MV-4-11 (cell line): ENCODE measurements around the gene NFKB1.
"Not testable (repeated sequence)": the region's sequence is repeated elsewhere in the genome, so short reads cannot be mapped to it uniquely, and the experiment has no call there.

ENCODE experiments used
- DNase-seq: peaks from one replicate; lab custom pipeline; 2025; lab: John Stamatoyannopoulos, UW

NFKB1 gene

DNA sequence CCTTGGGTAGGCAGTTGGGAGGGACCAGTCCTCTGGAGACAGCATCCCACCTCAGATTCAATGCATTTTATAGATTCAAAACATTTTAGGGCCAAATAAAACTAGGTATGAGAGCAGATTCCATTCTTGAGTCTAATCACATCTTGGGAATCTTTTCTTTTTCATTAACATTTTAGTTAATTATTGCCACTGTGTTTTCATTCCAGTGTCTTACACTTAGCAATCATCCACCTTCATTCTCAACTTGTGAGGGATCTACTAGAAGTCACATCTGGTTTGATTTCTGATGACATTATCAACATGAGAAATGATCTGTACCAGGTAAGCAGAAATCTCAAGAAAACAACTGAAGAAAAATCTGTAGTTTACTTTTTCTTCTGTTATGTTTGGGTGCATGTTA, 99.5 kb downstream of the NFKB1 start:
- no peak for DNase-seq

DNA sequence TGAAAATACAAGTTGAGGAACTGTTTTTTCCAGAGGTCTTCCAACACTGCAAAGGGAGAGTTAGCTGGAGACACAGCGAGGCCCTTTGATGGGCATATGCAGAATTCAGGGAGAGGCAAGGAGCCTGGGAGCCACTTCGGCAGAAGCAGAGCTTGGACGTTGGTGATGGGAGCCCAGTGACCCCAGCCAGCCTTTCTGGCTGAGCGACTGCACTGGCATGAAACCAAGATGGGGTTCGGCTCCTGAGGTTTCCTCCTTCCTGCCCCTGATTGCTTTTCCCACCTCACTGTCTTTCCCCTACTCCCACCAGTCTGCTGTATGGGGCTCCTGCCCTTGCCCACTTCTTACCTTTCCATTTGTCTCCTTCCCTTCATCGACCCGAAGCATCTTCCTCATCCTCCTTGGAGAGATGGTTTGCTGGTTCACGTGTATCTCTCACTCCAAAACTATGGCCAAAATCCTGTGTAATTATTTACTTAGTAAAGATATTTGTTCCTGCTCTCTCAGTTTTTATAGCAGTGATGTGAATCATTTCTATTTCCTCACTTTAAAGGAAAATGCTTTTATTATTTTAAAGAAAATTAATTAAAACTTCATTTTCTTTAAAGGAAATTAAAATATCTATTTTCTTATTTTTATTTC, 100.5 kb downstream of the NFKB1 start:
- no peak for DNase-seq

DNA sequence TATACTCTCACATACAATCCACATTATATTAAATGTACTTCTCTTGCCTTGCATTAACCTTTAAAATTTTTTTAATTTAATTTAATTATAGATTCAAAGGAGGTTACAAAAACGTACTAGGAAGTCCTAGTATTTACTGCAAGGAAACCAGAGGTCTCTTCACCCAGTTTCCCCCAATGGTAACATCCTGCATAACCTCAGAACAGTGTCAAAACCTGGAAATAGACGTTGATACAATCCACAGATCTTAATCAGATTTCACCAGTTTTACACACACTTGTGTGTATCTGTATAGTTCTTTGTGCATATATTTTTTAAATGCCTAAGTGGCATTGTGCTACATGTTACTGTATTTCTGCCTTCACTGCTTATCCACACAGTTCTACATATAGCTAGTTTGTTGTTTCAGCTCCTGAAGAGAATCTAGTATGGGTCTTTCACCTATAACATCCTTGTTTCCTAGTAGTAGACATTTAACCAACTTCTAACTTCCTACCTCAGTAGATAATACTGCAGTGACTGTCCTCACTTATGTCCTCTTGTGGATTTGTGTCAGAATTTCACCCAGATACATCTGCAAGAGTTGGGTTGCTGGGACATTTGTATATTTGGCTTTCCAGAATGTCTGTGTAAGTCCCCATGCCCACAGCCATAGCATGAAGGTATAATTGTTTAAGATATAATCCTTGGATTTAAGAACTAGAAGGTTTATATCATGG, 103.2 kb downstream of the NFKB1 start:
- no peak for DNase-seq

DNA sequence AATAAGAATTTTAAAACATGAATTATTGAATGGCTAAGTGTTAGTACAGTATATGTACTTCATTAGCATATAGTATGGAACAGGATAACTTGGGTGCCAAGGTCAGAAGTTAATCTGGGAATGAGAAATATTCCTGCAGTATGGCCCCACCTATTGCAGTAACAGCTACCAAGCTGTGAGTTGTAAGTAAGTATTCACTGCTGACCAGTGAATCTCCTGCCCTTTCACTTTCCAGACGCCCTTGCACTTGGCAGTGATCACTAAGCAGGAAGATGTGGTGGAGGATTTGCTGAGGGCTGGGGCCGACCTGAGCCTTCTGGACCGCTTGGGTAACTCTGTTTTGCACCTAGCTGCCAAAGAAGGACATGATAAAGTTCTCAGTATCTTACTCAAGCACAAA, 105.1 kb downstream of the NFKB1 start:
- DNase-seq, result no peak

DNA sequence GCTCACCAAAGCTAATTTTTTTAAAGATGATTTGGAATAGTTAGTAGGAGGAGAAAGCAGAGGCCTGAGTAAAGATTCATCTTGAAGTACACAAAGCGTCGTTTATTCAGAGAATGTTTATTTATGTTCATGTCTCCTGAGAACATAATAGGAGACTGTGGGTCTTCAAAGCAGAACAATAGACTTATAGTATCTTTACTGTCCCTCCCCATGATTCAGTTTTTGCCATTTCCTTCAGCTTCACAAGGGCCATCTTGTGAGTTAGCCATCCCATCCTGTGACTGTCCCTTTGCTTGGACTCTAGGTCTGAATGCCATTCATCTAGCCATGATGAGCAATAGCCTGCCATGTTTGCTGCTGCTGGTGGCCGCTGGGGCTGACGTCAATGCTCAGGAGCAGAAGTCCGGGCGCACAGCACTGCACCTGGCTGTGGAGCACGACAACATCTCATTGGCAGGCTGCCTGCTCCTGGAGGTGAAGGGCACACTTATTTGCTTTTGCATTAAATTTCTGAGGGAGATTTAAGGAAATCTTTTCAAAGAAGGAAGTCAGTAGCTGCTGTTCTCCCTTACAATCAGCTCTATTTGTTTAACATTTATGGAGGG, 105.8 kb downstream of the NFKB1 start:
- no peak for DNase-seq

DNA sequence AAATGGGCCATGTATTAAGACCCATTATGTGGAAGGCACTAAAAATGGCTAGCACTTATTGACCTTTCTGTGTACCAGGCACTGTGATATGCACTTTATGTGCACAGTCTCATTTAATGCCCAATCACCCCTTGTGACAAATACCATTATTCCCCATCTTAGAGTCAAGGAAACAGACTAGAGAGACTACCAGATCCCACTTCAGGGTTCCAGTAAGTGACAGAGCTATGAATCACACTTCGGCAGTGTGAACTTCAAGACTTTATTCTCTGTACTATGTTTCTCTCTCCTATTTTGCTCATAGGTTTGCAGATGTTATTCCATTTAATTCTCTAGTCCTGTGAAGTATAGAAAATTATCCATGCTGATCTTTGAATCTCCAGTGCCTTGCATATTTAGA, 107.0 kb downstream of the NFKB1 start:
- DNase-seq, result no peak

DNA sequence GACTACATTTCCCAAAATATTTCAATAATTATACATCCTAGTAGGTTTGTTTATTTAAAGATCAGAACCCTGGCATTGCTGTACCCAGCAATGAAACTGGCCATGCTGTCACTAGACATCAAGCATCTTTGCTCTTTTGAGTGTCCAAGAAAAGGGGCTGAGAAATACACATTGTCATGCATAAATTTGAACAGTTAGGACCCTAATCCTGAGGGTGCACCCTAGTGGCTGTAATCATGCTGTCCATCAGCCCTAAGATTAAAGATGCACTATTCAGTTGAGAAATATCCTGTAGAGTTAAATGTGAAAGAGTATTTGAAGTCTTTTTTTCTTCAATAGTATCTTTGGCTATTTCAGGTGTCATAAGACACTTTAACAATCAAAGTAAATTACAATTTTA, 108.8 kb downstream of the NFKB1 start:
- DNase-seq, result peak; percentile 5

DNA sequence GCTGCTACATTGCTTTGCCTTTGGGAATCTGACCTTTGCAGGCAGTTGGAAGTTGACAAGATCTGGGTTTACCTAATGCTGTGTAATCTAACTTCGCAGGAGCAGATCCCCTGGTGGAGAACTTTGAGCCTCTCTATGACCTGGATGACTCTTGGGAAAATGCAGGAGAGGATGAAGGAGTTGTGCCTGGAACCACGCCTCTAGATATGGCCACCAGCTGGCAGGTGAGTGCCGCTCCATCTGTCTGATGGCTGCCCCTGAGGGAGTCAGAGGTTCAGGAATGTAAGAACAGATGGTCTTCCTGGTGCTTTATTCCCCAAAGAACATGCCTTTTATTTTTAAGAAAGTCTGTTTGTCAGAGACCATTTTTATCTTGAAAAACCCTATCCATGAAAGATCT, 109.3 kb downstream of the NFKB1 start:
- DNase-seq, result no peak

DNA sequence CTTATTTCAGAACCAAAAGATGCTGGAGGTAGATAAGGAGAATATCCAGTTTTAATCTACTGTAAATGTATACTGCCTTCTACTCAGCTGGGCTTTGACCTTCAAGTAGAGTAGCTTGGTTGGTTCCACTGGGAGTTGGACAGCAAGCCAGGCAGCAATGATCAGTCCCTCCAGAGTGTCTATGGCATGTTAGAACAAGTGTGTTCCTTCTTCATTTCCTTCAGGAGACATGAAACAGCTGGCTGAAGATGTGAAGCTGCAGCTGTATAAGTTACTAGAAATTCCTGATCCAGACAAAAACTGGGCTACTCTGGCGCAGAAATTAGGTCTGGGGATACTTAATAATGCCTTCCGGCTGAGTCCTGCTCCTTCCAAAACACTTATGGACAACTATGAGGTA, 111.1 kb downstream of the NFKB1 start:
- no peak for DNase-seq

DNA sequence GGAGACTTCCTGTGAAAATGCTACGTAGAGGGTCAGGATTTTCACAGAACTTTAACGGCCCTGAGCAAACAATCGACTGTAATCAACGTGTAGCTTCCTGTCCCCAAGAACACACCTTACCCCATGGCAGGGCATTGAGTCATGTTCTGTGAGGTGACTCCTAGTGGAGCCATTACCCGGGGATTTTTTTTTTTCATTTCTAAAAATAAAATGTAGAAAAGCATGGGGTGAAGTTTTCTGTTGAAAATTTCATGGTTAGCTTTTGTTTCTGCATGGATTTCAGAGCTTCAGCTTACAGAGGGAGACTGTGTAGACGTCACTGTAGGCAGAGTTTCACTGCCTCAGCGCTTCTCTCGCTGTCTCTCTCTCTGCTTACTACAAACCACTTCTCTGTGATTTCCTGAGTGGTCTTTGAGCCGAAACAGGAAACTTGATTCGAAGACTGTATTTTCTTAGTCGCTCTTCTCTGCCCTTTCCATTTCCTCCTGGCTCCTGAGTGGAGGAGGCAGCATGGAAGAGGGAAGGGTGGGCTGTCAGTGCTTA, 111.7 kb downstream of the NFKB1 start:
- no peak for DNase-seq

DNA sequence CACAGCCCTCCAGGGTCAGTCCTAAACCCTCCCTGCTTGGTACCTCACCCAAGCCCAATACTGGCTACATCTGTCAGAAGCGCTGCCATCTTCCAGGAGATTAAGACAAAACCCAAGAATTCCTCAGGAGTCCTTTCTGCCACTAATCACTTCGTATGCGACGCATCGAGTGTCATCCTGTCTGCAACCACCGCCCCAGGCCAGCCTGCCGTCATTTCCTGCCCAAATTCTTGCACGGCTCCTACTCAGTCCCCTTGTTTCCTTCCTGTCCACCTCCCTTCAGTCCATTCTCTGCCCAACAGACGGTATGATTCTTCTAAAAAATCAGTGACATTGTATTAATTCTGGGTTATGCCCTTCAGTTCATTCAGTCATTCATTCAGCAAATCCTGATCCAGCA, 113.6 kb downstream of the NFKB1 start:
- no peak for DNase-seq

DNA sequence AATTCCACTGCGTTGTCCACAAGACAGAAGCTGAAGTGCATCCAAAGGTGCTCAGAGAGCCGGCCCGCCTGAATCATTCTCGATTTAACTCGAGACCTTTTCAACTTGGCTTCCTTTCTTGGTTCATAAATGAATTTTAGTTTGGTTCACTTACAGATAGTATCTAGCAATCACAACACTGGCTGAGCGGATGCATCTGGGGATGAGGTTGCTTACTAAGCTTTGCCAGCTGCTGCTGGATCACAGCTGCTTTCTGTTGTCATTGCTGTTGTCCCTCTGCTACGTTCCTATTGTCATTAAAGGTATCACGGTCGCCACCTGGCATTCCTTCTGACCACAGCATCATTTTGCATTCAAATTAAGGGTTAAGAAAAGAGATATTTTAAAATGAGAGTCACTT, 115.5 kb downstream of the NFKB1 start:
- no peak for DNase-seq

DNA sequence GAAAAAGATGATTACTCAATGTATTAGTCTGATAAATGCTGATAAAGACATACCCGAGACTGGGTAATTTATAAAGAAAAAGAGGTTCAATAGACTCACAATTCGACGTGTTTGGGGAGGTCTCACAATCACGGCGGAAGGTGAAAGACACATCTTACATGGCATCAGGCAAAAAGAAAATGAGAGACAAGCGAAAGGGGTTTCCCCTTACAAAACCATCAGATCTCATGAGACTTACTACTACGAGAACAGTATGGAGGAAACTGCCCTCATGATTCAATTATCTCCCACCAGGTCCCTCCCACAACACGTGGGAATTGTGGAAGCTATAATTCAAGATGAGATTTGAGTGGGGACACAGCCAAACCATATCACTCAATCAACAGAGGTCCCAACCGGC, 117.9 kb downstream of the NFKB1 start:
- not testable (repeated sequence) for DNase-seq

DNA sequence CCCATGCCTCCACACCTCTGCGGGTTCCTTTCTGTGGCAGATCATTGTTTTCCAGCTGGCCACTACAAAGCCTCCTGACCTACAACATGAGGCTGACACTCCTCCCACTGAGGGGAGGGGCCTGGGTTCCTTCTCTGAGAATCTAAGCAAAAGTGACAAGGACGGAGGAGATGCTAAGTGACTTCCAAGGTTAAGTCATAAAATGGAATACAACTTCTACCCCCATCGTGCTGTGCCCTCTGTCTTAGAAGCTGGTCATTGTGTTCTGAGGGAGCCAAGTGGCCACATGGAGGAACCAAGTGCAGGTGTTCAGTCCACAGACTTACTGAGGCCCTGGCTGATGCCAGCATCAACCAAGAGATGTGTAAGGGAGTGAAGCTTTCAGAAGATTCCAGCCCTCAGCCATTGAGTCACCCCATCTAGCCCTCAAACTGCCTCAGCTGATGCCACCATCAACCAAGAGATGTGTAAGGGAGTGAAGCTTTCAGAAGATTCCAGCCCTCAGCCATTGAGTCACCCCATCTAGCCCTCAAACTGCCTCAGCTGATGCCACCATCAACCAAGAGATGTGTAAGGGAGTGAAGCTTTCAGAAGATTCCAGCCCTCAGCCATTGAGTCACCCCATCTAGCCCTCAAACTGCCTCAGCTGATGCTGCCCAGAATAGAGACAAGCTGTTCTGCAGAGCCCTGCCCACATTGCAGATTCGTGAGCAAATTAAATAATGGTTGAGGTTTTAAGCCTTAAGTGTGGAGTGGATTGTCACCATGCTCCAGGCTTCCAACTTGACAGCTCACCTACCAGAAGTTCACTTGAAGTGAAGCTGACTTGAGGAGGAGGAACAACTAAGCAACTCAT, 118.8 kb downstream of the NFKB1 start:
- DNase-seq, result peak; percentile 40

DNA sequence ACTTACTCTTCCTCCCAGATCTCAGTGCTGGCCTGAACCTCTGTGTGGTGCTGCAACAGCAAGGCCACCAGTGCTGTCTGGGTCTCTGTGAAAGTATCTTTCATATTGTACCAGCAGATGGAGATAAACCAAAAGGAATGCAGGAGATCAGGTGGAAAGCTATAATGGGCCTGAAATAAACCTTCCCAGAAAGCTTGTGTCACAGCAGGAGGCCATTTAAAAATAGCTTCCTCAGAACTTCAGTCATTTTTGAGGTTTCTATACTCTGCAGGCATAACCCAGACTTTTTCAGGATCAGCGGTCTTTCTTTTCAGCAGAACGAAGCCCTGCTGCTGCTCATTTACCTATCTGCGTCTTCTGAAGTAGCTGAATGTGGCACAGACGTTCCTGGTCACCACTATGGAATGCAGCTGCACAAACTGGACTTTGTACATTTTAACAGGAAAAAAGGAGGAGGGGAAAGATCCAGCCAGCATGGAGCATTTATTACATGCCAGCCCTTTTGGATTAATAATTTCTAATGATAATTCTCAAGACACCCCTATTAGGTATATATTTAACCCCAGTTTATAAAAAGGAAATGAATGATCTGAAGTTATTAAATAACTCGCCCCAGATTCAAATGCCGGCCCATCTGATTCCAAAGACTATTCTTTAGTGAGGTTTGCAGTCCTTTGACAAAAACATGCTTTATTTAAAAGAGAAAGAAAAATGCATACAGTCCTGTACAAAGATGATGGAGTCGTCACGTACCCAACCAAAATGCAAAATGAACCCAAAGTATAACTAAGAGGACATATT, 119.7 kb downstream of the NFKB1 start:
- DNase-seq, result peak; percentile 80

DNA sequence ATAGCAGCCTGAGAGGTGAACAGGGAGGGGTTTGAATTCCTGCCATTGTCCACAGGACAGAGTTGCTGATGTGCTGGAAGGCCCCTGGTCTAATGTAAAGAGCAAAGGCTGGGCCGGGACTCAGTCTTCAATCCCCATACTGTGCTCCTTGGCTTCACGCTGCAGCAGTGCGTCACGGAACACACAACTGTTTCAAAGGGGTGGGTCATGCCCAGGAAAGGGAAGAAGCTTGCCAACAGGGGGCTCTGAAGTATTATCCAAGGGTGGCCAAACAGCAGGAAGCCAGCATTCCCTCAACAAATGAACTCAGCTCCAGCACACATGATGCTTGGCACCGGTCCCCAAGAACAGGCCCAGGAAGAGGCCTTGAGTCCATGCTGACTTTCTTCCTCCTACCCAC, 122.5 kb downstream of the NFKB1 start:
- DNase-seq, result no peak

DNA sequence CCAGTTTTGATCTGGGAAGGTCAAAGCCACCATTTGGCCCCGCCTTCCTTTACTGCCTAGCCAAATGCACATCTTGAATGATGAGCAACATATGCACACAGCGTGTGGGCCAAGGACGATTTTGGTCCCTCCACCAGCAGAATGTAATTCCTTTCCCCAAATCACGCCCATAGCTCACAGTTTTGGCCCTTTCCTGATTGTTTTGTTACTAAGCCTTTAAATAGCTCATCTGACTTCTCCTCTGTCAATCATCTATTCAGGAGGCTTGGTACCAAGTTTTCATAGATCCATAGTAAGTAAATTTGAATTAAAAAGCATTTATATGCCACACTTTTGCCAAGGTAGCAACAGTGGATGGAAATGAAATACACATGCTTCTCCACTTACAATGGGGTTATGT, 123.3 kb downstream of the NFKB1 start:
- DNase-seq, result no peak

DNA sequence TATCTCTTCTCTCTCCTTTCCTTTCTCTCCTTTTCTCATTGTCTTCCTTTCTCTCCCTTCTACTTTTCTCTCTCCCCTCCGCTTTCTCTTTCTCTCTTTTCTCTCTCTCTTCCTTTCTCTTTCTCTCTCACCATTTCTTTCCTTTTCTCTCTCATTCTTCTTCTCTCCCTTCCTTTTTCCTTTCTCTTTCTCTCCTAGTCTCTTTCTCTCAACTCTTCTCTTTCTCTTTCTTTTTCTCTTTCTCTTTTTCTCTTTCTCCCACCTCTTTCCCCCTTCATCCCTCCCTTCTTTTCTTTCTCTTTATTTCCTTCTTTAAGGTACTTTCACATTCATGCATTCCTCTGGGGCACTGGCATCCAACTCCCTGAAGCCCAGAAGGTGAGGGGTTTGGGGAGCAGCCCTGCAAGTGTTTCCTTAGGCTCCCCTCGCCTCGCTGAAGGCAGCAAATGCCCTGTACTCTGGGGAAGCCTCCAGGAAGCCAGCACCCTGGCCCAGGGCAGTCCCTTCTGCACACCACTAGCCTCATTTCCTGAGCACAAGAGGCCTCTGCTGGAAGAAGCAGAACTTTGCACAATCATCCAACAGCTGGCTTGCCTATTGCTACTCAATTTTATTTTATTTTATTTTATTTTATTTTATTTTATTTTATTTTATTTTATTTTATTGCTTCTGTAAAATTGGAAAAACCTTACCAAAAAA, 124.2 kb downstream of the NFKB1 start:
- DNase-seq, result peak; percentile 50

DNA sequence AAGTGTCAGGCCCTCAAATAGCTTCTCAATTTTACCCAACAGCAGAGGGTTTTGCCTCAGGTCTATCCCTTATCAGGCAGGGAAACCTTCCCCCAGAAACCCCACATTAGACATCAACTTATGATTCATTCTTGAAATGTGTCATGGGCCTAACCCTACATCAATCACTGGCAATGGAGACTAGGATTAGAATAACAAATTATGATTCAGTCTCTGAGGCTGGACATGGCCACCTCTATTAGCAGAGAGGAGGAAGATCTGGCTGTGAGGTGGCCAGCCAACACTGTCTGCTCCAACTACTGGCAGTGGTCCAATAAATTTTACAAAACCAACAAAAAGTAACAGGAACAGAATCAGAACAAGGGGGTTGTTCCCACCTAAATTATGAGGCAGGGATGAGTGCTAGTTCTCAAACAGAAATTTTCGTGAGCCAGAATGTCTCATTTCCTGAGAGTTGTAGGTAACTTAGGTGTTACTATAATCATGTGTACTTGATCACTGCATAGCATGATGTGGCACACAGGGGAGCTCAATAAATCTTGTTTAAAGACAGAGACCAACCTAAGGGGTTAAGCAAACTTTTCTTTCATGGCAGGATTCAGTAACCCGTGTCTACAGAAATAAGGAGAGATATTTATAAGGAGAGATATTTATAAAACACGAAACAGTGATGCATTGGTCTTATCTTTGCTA, 126.8 kb downstream of the NFKB1 start:
- DNase-seq, result no peak

DNA sequence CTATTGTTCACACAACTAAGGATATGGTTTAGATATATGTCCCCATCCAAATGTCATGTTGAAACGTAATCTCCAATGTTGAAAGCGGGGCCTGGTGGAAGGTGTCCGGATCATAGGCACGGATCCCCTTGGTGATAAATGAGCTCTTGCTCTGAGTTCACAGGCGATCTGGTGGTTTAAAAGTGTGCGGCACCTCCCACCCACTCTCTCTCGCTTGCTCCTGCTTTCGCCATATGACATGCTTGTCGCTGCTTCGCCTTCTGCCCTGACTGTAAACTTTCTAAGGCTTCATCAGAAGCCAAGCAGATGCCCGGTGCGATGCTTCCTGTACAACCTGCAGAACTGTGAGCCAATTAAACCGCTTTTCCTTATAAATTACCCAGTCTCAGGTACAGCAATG, 128.5 kb downstream of the NFKB1 start:
- no peak for DNase-seq
